Measurements from ENCODE around the gene HOOK1. TPM values are rescaled to one million over a fixed set of nuclear protein-coding genes. Genes with fewer than 3 reads are reported as not detected.
"Not testable (repeated sequence)": the region's sequence is repeated elsewhere in the genome, so short reads cannot be mapped to it uniquely, and the experiment has no call there.

The HOOK1 gene
- polyA plus RNA-seq, 1 donor = 35.6 TPM

GRCh38 chr1:59819566-59820438 is 5.1 kb downstream of the HOOK1 start:
- no peak overlapping the region for H3K27ac ChIP-seq (ENCODE audit: low read length)

GRCh38 chr1:59827055-59827643 is 12.4 kb downstream of the HOOK1 start:
- 94% methylated on average over 2 of the region's 4 CpGs for WGBS (ENCODE audit: insufficient coverage, low lambda C conversion rate)
- no peak overlapping the region for H3K27ac ChIP-seq (ENCODE audit: low read length)
- DNase-seq = no peak
- peaks cover 5% of the 10 kb centered on the region for H3K36me3 ChIP-seq (ENCODE audit: control insufficient read depth, insufficient read depth, low read length)
- no peak overlapping the region for H3K4me3 ChIP-seq (ENCODE audit: low read length)
- no peaks in the 10 kb centered on the region for H3K27me3 ChIP-seq (ENCODE audit: control insufficient read depth, insufficient read depth, low read length)
- H3K9me3 ChIP-seq (ENCODE audit: control insufficient read depth, low read depth, low read length) = no peaks in the 10 kb centered on the region
- H3K4me1 ChIP-seq (ENCODE audit: control insufficient read depth, insufficient read depth, low read length) = no peaks in the 10 kb centered on the region

More at GRCh38 chr1:59819566-59820438, 5.1 kb downstream of the HOOK1 start:
- H3K4me3 ChIP-seq (ENCODE audit: low read length) = no peak overlapping the region
- peaks cover 1% of the 10 kb centered on the region for H3K36me3 ChIP-seq (ENCODE audit: control insufficient read depth, insufficient read depth, low read length)
- H3K27me3 ChIP-seq (ENCODE audit: control insufficient read depth, insufficient read depth, low read length) = peaks cover 8% of the 10 kb centered on the region
- DNase-seq = peak in 1 of 2 donors; percentile 20
- H3K9me3 ChIP-seq (ENCODE audit: control insufficient read depth, low read depth, low read length) = peaks cover 3% of the 10 kb centered on the region
- peaks cover 4% of the 10 kb centered on the region for H3K4me1 ChIP-seq (ENCODE audit: control insufficient read depth, insufficient read depth, low read length)

GRCh38 chr1:59828160-59828559 is 13.4 kb downstream of the HOOK1 start:
- DNase-seq = no peak
- H3K27ac ChIP-seq (ENCODE audit: low read length) = no peak overlapping the region
- no CpG with 5 or more reads among the region's 1 CpG for WGBS (ENCODE audit: insufficient coverage, low lambda C conversion rate)
- H3K27me3 ChIP-seq (ENCODE audit: control insufficient read depth, insufficient read depth, low read length) = no peaks in the 10 kb centered on the region
- no peak overlapping the region for H3K4me3 ChIP-seq (ENCODE audit: low read length)
- no peaks in the 10 kb centered on the region for H3K9me3 ChIP-seq (ENCODE audit: control insufficient read depth, low read depth, low read length)
- H3K36me3 ChIP-seq (ENCODE audit: control insufficient read depth, insufficient read depth, low read length) = peaks cover 5% of the 10 kb centered on the region
- H3K4me1 ChIP-seq (ENCODE audit: control insufficient read depth, insufficient read depth, low read length) = no peaks in the 10 kb centered on the region

GRCh38 chr1:59831529-59831928 is 16.8 kb downstream of the HOOK1 start:
- H3K4me3 ChIP-seq (ENCODE audit: low read length) = no peak overlapping the region
- H3K27me3 ChIP-seq (ENCODE audit: control insufficient read depth, insufficient read depth, low read length) = no peaks in the 10 kb centered on the region
- H3K36me3 ChIP-seq (ENCODE audit: control insufficient read depth, insufficient read depth, low read length) = peaks cover 2% of the 10 kb centered on the region
- no CpG with 5 or more reads among the region's 2 CpGs for WGBS (ENCODE audit: insufficient coverage, low lambda C conversion rate)
- no peaks in the 10 kb centered on the region for H3K4me1 ChIP-seq (ENCODE audit: control insufficient read depth, insufficient read depth, low read length)
- no peak overlapping the region for H3K27ac ChIP-seq (ENCODE audit: low read length)
- no peaks in the 10 kb centered on the region for H3K9me3 ChIP-seq (ENCODE audit: control insufficient read depth, low read depth, low read length)
- no peak for DNase-seq

DNA sequence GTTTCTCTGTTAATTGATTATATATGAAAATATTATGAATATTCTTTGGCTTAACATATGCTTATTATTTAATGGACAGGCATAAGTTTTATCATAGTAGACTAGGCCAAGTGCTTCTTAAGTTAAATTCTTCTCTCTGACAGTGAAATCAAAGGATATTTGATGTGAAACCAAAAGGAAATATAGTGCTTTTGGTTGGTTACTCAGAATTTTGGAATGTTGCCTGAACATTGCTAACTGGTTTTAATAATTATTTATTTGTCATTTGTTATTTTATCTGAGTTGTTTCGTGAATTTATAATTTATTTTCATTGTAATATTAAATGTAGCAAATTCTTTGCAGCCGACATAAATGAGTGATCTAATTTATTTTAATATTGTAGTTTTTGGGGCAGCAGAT is 18.3 kb downstream of the HOOK1 start:
- H3K27ac ChIP-seq (ENCODE audit: low read length) = no peak overlapping the region
- no peak overlapping the region for H3K4me3 ChIP-seq (ENCODE audit: low read length)
- no peaks in the 10 kb centered on the region for H3K4me1 ChIP-seq (ENCODE audit: control insufficient read depth, insufficient read depth, low read length)
- peaks cover 5% of the 10 kb centered on the region for H3K36me3 ChIP-seq (ENCODE audit: control insufficient read depth, insufficient read depth, low read length)
- no peaks in the 10 kb centered on the region for H3K27me3 ChIP-seq (ENCODE audit: control insufficient read depth, insufficient read depth, low read length)
- WGBS (ENCODE audit: insufficient coverage, low lambda C conversion rate) = 100% methylated on average over 2 of the region's 2 CpGs
- no peak for DNase-seq
- H3K9me3 ChIP-seq (ENCODE audit: control insufficient read depth, low read depth, low read length) = no peaks in the 10 kb centered on the region

DNA sequence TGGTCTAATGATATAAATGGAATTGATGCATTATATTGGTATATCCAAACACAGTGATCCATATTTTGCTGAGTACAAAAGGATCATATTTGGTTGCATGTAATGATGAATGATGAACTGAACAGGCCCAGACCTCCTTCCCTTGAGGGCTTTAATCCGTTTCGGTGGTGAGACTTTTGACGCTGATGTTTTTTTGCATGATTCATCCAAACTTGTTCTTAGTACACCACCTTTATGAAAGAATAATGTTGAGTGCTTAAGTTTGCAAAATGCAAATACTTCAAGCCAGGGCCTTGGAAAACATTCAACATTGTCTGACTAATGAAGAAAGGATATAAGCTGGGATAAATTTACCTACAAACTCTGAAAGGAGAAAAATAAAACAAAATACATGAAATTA is 19.2 kb downstream of the HOOK1 start:
- no CpG with 5 or more reads among the region's 3 CpGs for WGBS (ENCODE audit: insufficient coverage, low lambda C conversion rate)
- Histone ChIP-seq H3K9me3 (ENCODE audit: control insufficient read depth, low read depth, low read length) (no peaks in the 10 kb centered on the region), H3K27ac (ENCODE audit: low read length) (no peak overlapping the region), H3K27me3 (ENCODE audit: control insufficient read depth, insufficient read depth, low read length) (no peaks in the 10 kb centered on the region), H3K36me3 (ENCODE audit: control insufficient read depth, insufficient read depth, low read length) (peaks cover 5% of the 10 kb centered on the region), H3K4me3 (ENCODE audit: low read length) (no peak overlapping the region), H3K4me1 (ENCODE audit: control insufficient read depth, insufficient read depth, low read length) (no peaks in the 10 kb centered on the region)
- DNase-seq = no peak

DNA sequence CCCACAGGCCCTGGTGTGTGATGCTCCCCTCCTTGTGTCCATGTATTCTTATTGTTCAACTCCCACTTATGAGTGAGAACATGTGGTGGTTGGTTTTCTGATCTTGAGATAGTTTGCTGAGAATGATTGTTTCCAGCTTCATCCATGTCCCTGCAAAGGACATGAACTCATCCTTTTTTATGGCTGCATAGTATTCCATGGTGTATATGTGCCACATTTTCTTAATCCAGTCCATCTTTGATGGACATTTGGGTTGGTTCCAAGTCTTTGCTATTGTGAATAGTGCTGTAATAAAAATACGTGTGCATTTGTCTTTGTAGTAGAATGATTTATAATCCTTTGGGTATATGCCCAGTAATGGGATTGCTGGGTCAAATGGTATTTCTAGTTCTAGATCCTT is 23.1 kb downstream of the HOOK1 start:
- H3K4me1 ChIP-seq (ENCODE audit: control insufficient read depth, insufficient read depth, low read length); H3K9me3 ChIP-seq (ENCODE audit: control insufficient read depth, low read depth, low read length); DNase-seq; H3K36me3 ChIP-seq (ENCODE audit: control insufficient read depth, insufficient read depth, low read length); H3K4me3 ChIP-seq (ENCODE audit: low read length); H3K27ac ChIP-seq (ENCODE audit: low read length); H3K27me3 ChIP-seq (ENCODE audit: control insufficient read depth, insufficient read depth, low read length): not testable (repeated sequence)
- no CpG with 5 or more reads among the region's 1 CpG for WGBS (ENCODE audit: insufficient coverage, low lambda C conversion rate)

DNA sequence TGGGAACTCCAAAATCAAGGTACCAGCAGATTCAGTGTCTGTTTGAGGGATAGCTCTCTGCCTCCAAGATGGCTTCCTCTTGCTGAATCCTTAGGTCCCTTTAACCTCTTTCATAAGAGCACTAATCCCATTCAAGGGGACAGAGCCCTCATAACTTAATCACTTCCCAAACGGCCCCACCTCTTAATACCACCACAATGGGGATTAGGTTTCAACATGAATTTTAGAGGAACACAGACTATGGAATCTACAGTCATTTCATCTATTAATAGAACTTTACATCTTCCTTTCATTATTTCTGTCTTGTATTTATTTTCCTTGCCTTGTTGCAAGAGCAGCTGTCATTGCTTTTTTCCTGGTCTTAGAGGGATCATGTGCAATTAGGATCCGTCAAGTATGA is 30.3 kb downstream of the HOOK1 start:
- WGBS (ENCODE audit: insufficient coverage, low lambda C conversion rate) = no CpG with 5 or more reads among the region's 2 CpGs
- Histone ChIP-seq H3K4me3 (ENCODE audit: low read length) (no peak overlapping the region), H3K4me1 (ENCODE audit: control insufficient read depth, insufficient read depth, low read length) (no peaks in the 10 kb centered on the region), H3K9me3 (ENCODE audit: control insufficient read depth, low read depth, low read length) (no peaks in the 10 kb centered on the region), H3K36me3 (ENCODE audit: control insufficient read depth, insufficient read depth, low read length) (peaks cover 9% of the 10 kb centered on the region), H3K27me3 (ENCODE audit: control insufficient read depth, insufficient read depth, low read length) (no peaks in the 10 kb centered on the region), H3K27ac (ENCODE audit: low read length) (no peak overlapping the region)
- DNase-seq = no peak

DNA sequence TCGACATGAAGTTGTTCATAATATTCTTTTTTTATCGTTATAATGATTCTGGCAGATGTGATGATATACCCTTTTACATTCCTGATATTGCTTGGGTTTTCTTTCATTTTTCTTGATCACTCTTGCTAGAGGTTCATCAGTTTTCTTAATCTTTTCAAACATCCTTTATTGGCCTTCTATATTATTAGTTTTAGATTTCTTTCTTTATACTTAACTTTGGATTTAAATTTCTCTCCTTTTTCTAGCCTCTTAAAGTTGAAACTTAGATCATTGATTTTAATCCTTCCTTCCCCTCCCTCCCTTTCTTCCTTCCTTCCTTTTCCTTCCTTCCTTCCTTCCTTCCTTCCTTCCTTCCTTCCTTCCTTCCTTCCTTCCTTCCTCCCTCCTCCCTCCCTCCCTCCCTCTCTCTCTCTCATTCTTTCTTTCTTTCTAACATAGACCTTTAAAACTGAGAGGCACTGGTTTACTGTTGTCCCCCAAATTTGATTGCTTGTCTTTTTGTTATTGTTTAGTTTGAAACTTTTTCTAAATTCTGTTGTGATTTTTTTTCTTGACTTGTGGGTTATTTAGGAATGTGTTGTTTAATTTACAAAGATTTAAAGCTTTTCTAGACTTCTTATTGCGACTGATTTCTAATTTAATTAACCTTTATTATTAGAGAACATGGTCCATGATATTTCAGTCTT is 31.6 kb downstream of the HOOK1 start:
- H3K4me1 ChIP-seq (ENCODE audit: control insufficient read depth, insufficient read depth, low read length) = no peaks in the 10 kb centered on the region
- no peak for DNase-seq
- H3K9me3 ChIP-seq (ENCODE audit: control insufficient read depth, low read depth, low read length) = no peaks in the 10 kb centered on the region
- WGBS (ENCODE audit: insufficient coverage, low lambda C conversion rate) = 93% methylated on average over 3 of the region's 3 CpGs
- no peak overlapping the region for H3K27ac ChIP-seq (ENCODE audit: low read length)
- no peak overlapping the region for H3K4me3 ChIP-seq (ENCODE audit: low read length)
- peaks cover 9% of the 10 kb centered on the region for H3K36me3 ChIP-seq (ENCODE audit: control insufficient read depth, insufficient read depth, low read length)
- no peaks in the 10 kb centered on the region for H3K27me3 ChIP-seq (ENCODE audit: control insufficient read depth, insufficient read depth, low read length)

- no CpG with 5 or more reads among the region's 2 CpGs for WGBS (ENCODE audit: insufficient coverage, low lambda C conversion rate)
- no peak for DNase-seq
- no peaks in the 10 kb centered on the region for H3K9me3 ChIP-seq (ENCODE audit: control insufficient read depth, low read depth, low read length)
- no peaks in the 10 kb centered on the region for H3K27me3 ChIP-seq (ENCODE audit: control insufficient read depth, insufficient read depth, low read length)
- H3K36me3 ChIP-seq (ENCODE audit: control insufficient read depth, insufficient read depth, low read length) = peaks cover 6% of the 10 kb centered on the region
- H3K4me1 ChIP-seq (ENCODE audit: control insufficient read depth, insufficient read depth, low read length) = no peaks in the 10 kb centered on the region
- no peak overlapping the region for H3K27ac ChIP-seq (ENCODE audit: low read length)
- no peak overlapping the region for H3K4me3 ChIP-seq (ENCODE audit: low read length)
These were observed 32.1 kb downstream of the HOOK1 start for GRCh38 chr1:59846895-59847282.
